ENCODE results near the gene STN1.

STN1 gene

DNA sequence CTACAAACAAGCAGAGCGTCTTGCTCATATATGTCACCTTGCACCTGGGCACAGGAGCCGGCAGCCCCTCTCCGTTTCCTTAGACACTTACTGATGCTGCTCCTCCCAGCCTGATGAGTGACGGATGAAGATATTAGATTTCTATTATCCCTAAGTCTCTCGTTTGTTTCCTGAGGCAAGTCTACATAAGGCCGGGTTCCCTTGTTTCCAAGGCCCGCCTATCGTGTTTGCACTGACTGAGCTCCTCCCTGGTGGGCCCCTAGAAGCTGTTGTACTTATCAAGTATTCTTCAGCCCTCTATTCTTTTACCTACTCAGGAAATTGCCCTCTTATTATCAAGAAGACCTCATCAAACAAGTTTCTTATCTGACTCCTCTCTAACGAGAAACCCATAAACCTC lies 81.1 kb downstream of the STN1 start:
- no peak for DNase-seq (ENCODE audit: low read depth)
- no peak overlapping the region for H3K4me3 ChIP-seq (ENCODE audit: low read depth, low read length)
- no peak for TF ChIP-seq CTCF (IDR thresholded peaks at IDR 0.05; ENCODE audit: low read depth, low read length, missing control alignments)

- no peak for TF ChIP-seq CTCF (IDR thresholded peaks at IDR 0.05; ENCODE audit: low read depth, low read length, missing control alignments)
- H3K4me3 ChIP-seq (ENCODE audit: low read depth, low read length), result no peak overlapping the region
- DNase-seq (ENCODE audit: low read depth), result no peak
Measured at GRCh38 chr10:103836273-103836672, 81.7 kb downstream of the STN1 start.

- TF ChIP-seq CTCF (IDR thresholded peaks at IDR 0.05; ENCODE audit: low read depth, low read length, missing control alignments), result no peak
- DNase-seq (ENCODE audit: low read depth), result no peak
- H3K4me3 ChIP-seq (ENCODE audit: low read depth, low read length), result no peak overlapping the region
Measured at GRCh38 chr10:103835096-103836050, 82.6 kb downstream of the STN1 start.

DNA sequence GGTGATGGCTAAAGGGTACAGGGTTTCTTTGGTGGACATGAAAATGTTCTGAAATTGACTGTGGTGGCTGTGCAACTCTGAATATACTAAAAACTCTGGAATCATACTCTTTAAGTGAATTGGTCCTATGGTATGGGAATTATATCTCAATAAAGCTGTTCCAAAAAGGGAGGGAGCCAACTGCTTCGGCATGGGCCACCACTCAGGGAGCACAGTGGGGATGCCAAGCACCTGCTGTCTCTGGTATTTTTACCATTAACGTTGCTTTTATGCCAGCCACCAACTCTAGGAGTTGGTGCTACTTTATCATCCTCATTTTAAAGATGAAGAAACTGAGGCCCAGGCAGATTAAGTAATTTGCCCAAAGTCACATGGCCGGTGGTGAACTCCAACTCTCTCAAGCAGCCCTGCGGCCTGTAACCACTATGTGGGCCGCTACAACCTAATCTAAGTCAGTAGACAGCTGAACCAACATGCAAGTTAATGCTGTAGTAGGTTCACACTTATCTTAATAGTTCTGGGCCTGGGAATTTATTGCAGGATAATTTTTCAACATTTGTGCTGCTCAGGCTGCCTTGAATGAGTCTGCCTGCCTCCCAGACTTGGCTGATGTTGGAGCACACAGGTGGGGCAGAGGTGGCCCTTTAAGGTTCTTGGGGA lies 83.4 kb downstream of the STN1 start:
- no peak overlapping the region for H3K4me3 ChIP-seq (ENCODE audit: low read depth, low read length)
- no peak for TF ChIP-seq CTCF (IDR thresholded peaks at IDR 0.05; ENCODE audit: low read depth, low read length, missing control alignments)
- no peak for DNase-seq (ENCODE audit: low read depth)

DNA sequence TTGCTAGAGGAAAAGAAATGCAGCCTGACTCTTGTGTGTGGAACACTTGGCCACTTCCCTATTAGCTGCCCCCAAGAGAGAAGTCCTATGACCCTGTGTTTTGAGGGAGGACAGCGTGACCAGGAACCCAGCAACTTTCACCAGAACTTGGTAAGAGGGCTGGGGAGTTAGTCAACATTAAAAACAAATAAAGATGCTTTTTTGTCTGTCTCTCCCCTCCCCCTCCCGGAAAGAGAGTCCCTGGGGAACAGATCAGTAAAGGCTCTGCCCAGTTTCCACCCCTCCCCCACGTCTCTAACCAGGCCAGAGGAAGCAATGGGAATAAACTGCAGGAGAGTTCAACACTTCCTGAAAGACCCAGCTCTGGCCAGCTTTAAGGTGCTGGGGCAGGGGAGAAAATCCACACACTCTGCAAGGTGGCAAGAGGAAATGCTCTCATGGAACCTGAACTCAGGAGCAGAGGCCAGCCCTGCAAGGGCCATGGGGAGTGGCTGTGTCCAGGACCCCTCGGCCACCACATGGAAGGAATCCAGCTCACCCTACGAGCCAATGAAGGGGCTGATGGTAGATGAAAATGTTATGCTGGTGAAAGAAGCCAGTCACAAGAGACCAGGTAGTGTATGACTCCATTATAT lies 84.1 kb downstream of the STN1 start:
- no peak for DNase-seq (ENCODE audit: low read depth)
- H3K4me3 ChIP-seq (ENCODE audit: low read depth, low read length), result no peak overlapping the region
- TF ChIP-seq CTCF (IDR thresholded peaks at IDR 0.05; ENCODE audit: low read depth, low read length, missing control alignments), result no peak

GRCh38 chr10:103832806-103833205 lies 85.2 kb downstream of the STN1 start:
- TF ChIP-seq CTCF (IDR thresholded peaks at IDR 0.05; ENCODE audit: low read depth, low read length, missing control alignments), result no peak
- DNase-seq (ENCODE audit: low read depth), result no peak
- no peak overlapping the region for H3K4me3 ChIP-seq (ENCODE audit: low read depth, low read length)
